ENCODE measurements around the gene MAPT.
"Not testable (repeated sequence)": the region's sequence is repeated elsewhere in the genome, so short reads cannot be mapped to it uniquely, and the experiment has no call there.

The MAPT gene

GRCh38 chr17:45906237-45906636 is 11.9 kb downstream of the MAPT start:
- TF ChIP-seq, protein P1, sequence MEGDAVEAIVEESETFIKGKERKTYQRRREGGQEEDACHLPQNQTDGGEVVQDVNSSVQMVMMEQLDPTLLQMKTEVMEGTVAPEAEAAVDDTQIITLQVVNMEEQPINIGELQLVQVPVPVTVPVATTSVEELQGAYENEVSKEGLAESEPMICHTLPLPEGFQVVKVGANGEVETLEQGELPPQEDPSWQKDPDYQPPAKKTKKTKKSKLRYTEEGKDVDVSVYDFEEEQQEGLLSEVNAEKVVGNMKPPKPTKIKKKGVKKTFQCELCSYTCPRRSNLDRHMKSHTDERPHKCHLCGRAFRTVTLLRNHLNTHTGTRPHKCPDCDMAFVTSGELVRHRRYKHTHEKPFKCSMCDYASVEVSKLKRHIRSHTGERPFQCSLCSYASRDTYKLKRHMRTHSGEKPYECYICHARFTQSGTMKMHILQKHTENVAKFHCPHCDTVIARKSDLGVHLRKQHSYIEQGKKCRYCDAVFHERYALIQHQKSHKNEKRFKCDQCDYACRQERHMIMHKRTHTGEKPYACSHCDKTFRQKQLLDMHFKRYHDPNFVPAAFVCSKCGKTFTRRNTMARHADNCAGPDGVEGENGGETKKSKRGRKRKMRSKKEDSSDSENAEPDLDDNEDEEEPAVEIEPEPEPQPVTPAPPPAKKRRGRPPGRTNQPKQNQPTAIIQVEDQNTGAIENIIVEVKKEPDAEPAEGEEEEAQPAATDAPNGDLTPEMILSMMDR (conservative IDR thresholded peaks at IDR 0.05; ENCODE audit: low read depth, low read length), result no peak
- DNase-seq (ENCODE audit: low read depth), result no peak
- no peak overlapping the region for H3K4me3 ChIP-seq (ENCODE audit: low read depth, low read length)

GRCh38 chr17:45906927-45907622 is 12.7 kb downstream of the MAPT start:
- DNase-seq (ENCODE audit: low read depth), result no peak
- no peak overlapping the region for H3K4me3 ChIP-seq (ENCODE audit: low read depth, low read length)
- TF ChIP-seq, protein P1 (conservative IDR thresholded peaks at IDR 0.05; ENCODE audit: low read depth, low read length), result no peak

GRCh38 chr17:45907750-45908395 is 13.5 kb downstream of the MAPT start:
- TF ChIP-seq, protein P1 (conservative IDR thresholded peaks at IDR 0.05; ENCODE audit: low read depth, low read length), result no peak
- no peak for DNase-seq (ENCODE audit: low read depth)
- no peak overlapping the region for H3K4me3 ChIP-seq (ENCODE audit: low read depth, low read length)

- H3K4me3 ChIP-seq (ENCODE audit: low read depth, low read length), result no peak overlapping the region
- DNase-seq (ENCODE audit: low read depth), result no peak
- TF ChIP-seq, protein P1 (conservative IDR thresholded peaks at IDR 0.05; ENCODE audit: low read depth, low read length), result no peak
Measured at GRCh38 chr17:45908460-45908859, 14.1 kb downstream of the MAPT start.

DNA sequence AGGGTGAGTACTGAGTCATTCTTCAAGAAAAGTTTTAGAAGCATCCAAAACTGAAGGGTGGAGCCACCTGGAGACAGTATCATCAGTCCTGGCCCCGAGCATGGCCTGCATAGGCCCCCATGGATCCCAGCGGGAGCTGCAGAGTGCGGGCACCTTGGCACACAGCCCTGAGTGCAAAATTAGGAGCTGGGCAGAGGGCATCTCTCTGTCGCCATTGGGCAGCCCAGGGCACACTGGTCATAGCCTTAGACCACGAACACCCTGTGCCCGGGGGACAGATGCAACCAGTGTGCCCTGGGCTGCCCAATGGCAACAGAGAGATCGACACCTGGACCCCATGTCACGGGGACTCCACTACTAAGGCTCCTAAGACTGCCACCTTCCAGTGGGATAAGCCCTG is 14.6 kb downstream of the MAPT start:
- no peak for DNase-seq (ENCODE audit: low read depth)
- no peak overlapping the region for H3K4me3 ChIP-seq (ENCODE audit: low read depth, low read length)
- TF ChIP-seq, protein P1 (conservative IDR thresholded peaks at IDR 0.05; ENCODE audit: low read depth, low read length), result no peak

GRCh38 chr17:45910667-45911066 is 16.3 kb downstream of the MAPT start:
- H3K4me3 ChIP-seq (ENCODE audit: low read depth, low read length), result no peak overlapping the region
- DNase-seq (ENCODE audit: low read depth), result no peak
- TF ChIP-seq, protein P1 (conservative IDR thresholded peaks at IDR 0.05; ENCODE audit: low read depth, low read length), result no peak

DNA sequence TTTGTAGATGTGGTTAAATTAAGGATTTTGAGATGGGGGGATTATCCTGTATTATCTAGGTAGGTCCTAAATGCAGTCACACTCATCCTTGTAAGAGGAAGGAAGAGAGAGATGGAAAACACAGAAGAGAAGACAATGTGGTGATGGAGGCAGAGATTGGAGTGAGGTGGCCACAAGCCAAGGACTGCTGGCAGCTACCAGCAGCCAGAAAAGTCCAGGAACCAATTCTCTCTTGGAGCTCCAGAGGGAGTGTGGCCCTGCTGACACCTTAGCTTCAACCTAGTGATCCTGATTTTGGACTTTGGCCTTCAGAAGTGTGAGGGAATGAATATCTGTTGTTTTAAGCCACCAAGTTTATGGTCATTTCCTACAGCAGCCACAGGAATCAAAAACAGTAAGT is 18.0 kb downstream of the MAPT start:
- H3K4me3 ChIP-seq (ENCODE audit: low read depth, low read length), result no peak overlapping the region
- TF ChIP-seq, protein P1 (conservative IDR thresholded peaks at IDR 0.05; ENCODE audit: low read depth, low read length), result no peak
- DNase-seq (ENCODE audit: low read depth), result no peak

DNA sequence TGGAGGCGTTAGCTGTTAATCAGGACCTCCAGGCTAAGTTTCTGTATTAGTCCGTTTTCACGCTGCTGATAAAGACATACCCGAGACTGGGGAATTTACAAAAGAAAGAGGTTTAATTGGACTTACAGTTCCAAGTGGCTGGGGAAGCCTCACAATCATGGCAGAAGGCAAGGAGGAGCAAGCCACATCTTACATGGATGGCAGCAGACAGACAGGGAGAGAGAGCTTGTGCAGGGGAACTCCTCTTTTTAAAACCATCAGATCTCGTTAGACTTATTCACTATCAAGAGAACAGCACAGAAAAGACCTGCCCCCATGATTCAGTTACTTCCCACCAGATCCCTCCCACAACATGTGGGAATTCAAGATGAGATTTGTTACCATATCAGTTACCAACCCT is 18.7 kb downstream of the MAPT start:
- not testable (repeated sequence) for DNase-seq (ENCODE audit: low read depth)

More for the DNA sequence above, 18.7 kb downstream of the MAPT start:
- H3K4me3 ChIP-seq (ENCODE audit: low read depth, low read length), result not testable (repeated sequence)
